Measurements from ENCODE around the gene TMEM135.

DNA sequence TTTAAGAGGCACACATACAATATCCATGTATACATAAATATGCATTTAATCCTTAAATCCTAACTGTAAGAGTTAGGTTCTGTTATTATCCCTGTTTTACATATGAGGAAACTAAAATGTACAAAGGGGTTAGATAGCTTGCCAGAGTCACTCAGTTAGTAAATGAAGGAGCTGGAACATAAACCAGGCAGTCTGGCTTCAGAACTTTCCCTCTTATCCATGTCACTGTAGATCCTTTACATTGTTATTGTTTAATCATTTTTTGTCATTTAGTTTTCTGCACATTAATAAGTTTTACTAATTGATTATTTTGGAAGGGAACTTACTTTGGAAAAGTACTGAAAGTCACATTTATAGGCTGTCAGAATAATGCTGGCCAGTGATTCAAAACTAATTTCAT, 282.4 kb downstream of the TMEM135 start:
- TF ChIP-seq, protein P1, sequence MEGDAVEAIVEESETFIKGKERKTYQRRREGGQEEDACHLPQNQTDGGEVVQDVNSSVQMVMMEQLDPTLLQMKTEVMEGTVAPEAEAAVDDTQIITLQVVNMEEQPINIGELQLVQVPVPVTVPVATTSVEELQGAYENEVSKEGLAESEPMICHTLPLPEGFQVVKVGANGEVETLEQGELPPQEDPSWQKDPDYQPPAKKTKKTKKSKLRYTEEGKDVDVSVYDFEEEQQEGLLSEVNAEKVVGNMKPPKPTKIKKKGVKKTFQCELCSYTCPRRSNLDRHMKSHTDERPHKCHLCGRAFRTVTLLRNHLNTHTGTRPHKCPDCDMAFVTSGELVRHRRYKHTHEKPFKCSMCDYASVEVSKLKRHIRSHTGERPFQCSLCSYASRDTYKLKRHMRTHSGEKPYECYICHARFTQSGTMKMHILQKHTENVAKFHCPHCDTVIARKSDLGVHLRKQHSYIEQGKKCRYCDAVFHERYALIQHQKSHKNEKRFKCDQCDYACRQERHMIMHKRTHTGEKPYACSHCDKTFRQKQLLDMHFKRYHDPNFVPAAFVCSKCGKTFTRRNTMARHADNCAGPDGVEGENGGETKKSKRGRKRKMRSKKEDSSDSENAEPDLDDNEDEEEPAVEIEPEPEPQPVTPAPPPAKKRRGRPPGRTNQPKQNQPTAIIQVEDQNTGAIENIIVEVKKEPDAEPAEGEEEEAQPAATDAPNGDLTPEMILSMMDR (IDR thresholded peaks at IDR 0.05), result no peak
- TF ChIP-seq POLR2AphosphoS5 (IDR thresholded peaks at IDR 0.05; ENCODE audit: low read depth, low read length), result no peak
- TF ChIP-seq, protein P2, sequence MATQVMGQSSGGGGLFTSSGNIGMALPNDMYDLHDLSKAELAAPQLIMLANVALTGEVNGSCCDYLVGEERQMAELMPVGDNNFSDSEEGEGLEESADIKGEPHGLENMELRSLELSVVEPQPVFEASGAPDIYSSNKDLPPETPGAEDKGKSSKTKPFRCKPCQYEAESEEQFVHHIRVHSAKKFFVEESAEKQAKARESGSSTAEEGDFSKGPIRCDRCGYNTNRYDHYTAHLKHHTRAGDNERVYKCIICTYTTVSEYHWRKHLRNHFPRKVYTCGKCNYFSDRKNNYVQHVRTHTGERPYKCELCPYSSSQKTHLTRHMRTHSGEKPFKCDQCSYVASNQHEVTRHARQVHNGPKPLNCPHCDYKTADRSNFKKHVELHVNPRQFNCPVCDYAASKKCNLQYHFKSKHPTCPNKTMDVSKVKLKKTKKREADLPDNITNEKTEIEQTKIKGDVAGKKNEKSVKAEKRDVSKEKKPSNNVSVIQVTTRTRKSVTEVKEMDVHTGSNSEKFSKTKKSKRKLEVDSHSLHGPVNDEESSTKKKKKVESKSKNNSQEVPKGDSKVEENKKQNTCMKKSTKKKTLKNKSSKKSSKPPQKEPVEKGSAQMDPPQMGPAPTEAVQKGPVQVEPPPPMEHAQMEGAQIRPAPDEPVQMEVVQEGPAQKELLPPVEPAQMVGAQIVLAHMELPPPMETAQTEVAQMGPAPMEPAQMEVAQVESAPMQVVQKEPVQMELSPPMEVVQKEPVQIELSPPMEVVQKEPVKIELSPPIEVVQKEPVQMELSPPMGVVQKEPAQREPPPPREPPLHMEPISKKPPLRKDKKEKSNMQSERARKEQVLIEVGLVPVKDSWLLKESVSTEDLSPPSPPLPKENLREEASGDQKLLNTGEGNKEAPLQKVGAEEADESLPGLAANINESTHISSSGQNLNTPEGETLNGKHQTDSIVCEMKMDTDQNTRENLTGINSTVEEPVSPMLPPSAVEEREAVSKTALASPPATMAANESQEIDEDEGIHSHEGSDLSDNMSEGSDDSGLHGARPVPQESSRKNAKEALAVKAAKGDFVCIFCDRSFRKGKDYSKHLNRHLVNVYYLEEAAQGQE (IDR thresholded peaks at IDR 0.05; ENCODE audit: insufficient read depth in 1 of 2, low read depth in 2 of 2, low read length in 1 of 2), result no peak
